Measurements from ENCODE around the gene DHX35. TPM values are rescaled to one million over a fixed set of nuclear protein-coding genes. Genes with fewer than 3 reads are reported as not detected.

The DHX35 gene
- total and polyA plus RNA-seq, 2 of the 8 experiments (the other 6 are each of a cell fraction or from before 2014, with no cell fraction given) = 21.9 to 27.7 TPM

DNA sequence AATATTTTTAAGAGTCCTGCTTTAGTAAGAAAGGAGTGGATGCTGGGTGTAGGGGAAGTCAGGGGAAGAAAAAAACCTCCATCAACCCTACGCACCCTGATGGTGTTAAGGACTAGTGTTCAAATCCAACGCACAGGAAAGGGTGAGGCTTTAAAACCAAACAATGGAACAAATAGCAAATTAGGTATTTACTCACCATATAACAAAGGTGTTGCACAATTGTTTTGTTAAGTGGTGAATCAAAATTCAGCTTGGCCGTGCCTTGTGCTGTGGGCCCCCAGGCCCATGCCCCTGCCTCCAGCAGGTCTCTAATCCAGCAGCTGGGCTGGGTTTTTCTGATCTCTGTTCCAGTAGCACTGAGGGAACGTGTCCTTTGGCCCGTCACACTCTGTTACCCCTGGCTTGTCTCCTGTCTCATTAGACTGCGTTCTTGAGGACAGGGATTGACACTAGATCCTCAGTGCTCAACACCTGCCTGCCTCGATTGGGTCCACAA lies 24.1 kb upstream of the DHX35 start:
- 84% methylated on average over 7 of the region's 7 CpGs; no CpG with 5 or more reads in 1 of the 2 experiments for whole genome bisulfite sequencing, 2 experiments (ENCODE audit: extremely low coverage in 1 of 2, insufficient coverage in 1 of 2, insufficient read length in 1 of 2, insufficient replicate concordance in 2 of 2, low coverage in 1 of 2, low lambda C conversion rate in 2 of 2, missing lambda C conversion rate in 1 of 2)
- Histone ChIP-seq H4K8ac (ENCODE audit: extremely low read depth, insufficient read depth, low read length) (no peak overlapping the region; the same call in 1 of the 2 replicates), H3K79me1 (ENCODE audit: low read depth, low read length) (peaks cover 34% of the 10 kb centered on the region), H4K20me1 (replicated peaks in 1 of 2; ENCODE audit: control insufficient read depth in 1 of 2, insufficient read depth in 2 of 2, low read length in 2 of 2) (peaks cover 22 to 31% of the 10 kb centered on the region in 2 experiments), H3K4me3 (ENCODE audit: extremely low read depth in 1 of 4, insufficient read depth in 2 of 4, low read depth in 3 of 4, low read length in 4 of 4) (no peak overlapping the region), H3K27ac (ENCODE audit: low read depth, low read length) (no peak overlapping the region), H3K23ac (ENCODE audit: insufficient read length) (no peak overlapping the region), H2AK5ac (ENCODE audit: low read depth, low read length) (no peak overlapping the region), H3K79me2 (ENCODE audit: control insufficient read depth in 1 of 2, insufficient read depth in 2 of 2, low read length in 2 of 2) (peaks cover 25 to 85% of the 10 kb centered on the region in 2 experiments), H3K4me2 (ENCODE audit: insufficient read depth in 1 of 2, low read depth in 2 of 2, low read length in 2 of 2) (no peak overlapping the region), H2BK5ac (ENCODE audit: low read depth, low read length) (no peak overlapping the region), H3K18ac (ENCODE audit: extremely low read depth, low read length) (no peak overlapping the region), H3K14ac (ENCODE audit: insufficient read length) (no peak overlapping the region), H3K4ac (replicated peaks; ENCODE audit: insufficient read length, low read depth, low read length) (no peak overlapping the region), H3K56ac (replicated peaks; ENCODE audit: insufficient read length, low read depth, low read length) (no peak overlapping the region), H4K5ac (ENCODE audit: insufficient read length, low read depth, low read length) (no peak overlapping the region), H2BK12ac (ENCODE audit: low read depth, low read length) (no peak overlapping the region), H3K23me2 (ENCODE audit: low read depth, low read length) (no peaks in the 10 kb centered on the region), H3K36me3 (ENCODE audit: control insufficient read depth in 2 of 4, insufficient read depth in 4 of 4, low read length in 3 of 4) (peaks cover 4 to 41% (median 21%) of the 10 kb centered on the region in 4 experiments; a peak in 6 of 8 replicates), H2BK15ac (ENCODE audit: low read length) (no peak overlapping the region), H2AFZ (ENCODE audit: low read length) (no peak overlapping the region), H3K4me1 (replicated peaks in 1 of 4; ENCODE audit: control insufficient read depth in 3 of 4, insufficient read depth in 4 of 4, low read length in 3 of 4) (peaks cover 0 to 3% (median 0%) of the 10 kb centered on the region in 4 experiments; a peak in 2 of 7 replicates), H3K9me3 (ENCODE audit: insufficient read depth in 2 of 2, low read depth in 1 of 2, low read length in 1 of 2) (no peaks in the 10 kb centered on the region), H3K27me3 (replicated peaks in 1 of 4; ENCODE audit: control insufficient read depth in 3 of 4, extremely low read depth in 1 of 4, insufficient read depth in 3 of 4, low read length in 3 of 4) (no peaks in the 10 kb centered on the region), H4K91ac (replicated peaks; ENCODE audit: insufficient read length, low read length) (no peak overlapping the region), H2BK120ac (replicated peaks; ENCODE audit: low read depth, low read length) (no peak overlapping the region), H3K9ac (replicated peaks in 1 of 4; ENCODE audit: extremely low read depth in 1 of 4, low read depth in 3 of 4, low read length in 3 of 4) (no peak overlapping the region), H2BK20ac (ENCODE audit: low read length) (no peak overlapping the region)
- ChIA-PET CTCF (ENCODE audit: partially characterized antibody) (interaction anchor here (1.4 kb wide), 1 partner anchor 9 kb away, joined by 3 read pairs; no protein-coding TSS in a partner anchor), POLR2A (ENCODE audit: partially characterized antibody) (interaction anchor here (0.7 to 7.9 kb wide), 2 partner anchors 10 to 16 kb away, joined by 3 to 57 read pairs; partner anchors contain the start of gene FAM83D)
- no peak for DNase-seq (ENCODE audit: low read depth in 1 of 2, low spot score in 2 of 2)
- TF ChIP-seq POLR2A (IDR thresholded peaks at IDR 0.05; ENCODE audit: control extremely low read depth in 1 of 2, low read depth in 2 of 2, low read length in 2 of 2) (no peak), NRF1 (IDR thresholded peaks at IDR 0.05; ENCODE audit: low read depth, low read length) (no peak)
- no peak for FAIRE-seq
